ENCODE measurements around the gene NT5C3A. TPM values are rescaled to one million over a fixed set of nuclear protein-coding genes. Genes with fewer than 3 reads are reported as not detected.

NT5C3A gene
- total and polyA plus RNA-seq, 2 experiments from 2014 or later, result 22.5 to 40.4 TPM

GRCh38 chr7:33079763-33080690 is 17.5 kb upstream of the NT5C3A start:
- Histone ChIP-seq H3K27me3 (replicated peaks; ENCODE audit: insufficient read depth) (peaks cover 9% of the 10 kb centered on the region; the same call in 1 of the 2 replicates), H4K20me1 (ENCODE audit: insufficient read depth) (no peaks in the 10 kb centered on the region), H3K27ac (no peak overlapping the region), H3K9ac (no peak overlapping the region), H3K4me1 (ENCODE audit: insufficient read depth) (no peaks in the 10 kb centered on the region), H3F3A (ENCODE audit: insufficient read depth) (no peaks in the 10 kb centered on the region), H3K9me3 (ENCODE audit: low read depth) (no peaks in the 10 kb centered on the region), H3K9me2 (ENCODE audit: insufficient read depth) (no peaks in the 10 kb centered on the region), H3K4me2 (ENCODE audit: unreplicated experiment) (no peak overlapping the region), H3K4me3 (no peak overlapping the region), H2AFZ (no peak overlapping the region), H3K36me3 (ENCODE audit: low read depth) (no peaks in the 10 kb centered on the region), H3K79me2 (ENCODE audit: insufficient read depth) (no peaks in the 10 kb centered on the region)
- WGBS, 2 experiments (ENCODE audit: low coverage in 1 of 2, low lambda C conversion rate in 2 of 2, missing lambda C conversion rate in 2 of 2), result 69 to 70% methylated on average over 9 of the region's 9 CpGs
- in situ Hi-C loops (cut with MboI), result no loop called here
- no peak for DNase-seq
- no peak for TF ChIP-seq EZH2 (IDR thresholded peaks at IDR 0.05; ENCODE audit: insufficient read depth, poor library complexity, severe bottlenecking)
- TF ChIP-seq EZH2phosphoT487 (IDR thresholded peaks at IDR 0.05; ENCODE audit: insufficient read depth, low read depth), result no peak

DNA sequence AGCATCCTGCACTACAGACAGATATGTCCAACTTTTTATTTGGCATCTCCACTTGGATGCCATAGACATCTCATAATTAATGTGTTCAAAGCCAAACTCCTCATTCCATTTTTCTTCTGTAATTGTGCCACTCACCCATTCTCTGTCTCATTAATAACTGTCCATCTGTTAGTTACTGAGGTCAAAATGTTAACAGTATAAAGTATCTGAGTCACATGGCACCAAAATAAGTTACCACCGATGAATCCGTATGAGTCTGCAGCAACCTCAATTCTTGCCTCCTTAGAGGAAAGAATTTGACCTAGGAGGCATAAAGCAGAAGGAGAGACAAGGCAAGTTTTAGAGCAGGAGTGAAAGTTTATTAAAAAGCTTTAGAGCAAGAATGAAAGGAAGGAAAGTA is 16.5 kb upstream of the NT5C3A start:
- H3K27ac ChIP-seq, result no peak overlapping the region
- H3K4me2 ChIP-seq (ENCODE audit: unreplicated experiment), result no peak overlapping the region
- H3K79me2 ChIP-seq (ENCODE audit: insufficient read depth), result no peaks in the 10 kb centered on the region
- no peaks in the 10 kb centered on the region for H3K4me1 ChIP-seq (ENCODE audit: insufficient read depth)
- H3K36me3 ChIP-seq (ENCODE audit: low read depth), result no peaks in the 10 kb centered on the region
- in situ Hi-C loops (cut with MboI), result no loop called here
- H3K9me3 ChIP-seq (ENCODE audit: low read depth), result no peaks in the 10 kb centered on the region
- H4K20me1 ChIP-seq (ENCODE audit: insufficient read depth), result no peaks in the 10 kb centered on the region
- no peak for DNase-seq
- no peaks in the 10 kb centered on the region for H3F3A ChIP-seq (ENCODE audit: insufficient read depth)
- no peak overlapping the region for H3K4me3 ChIP-seq
- TF ChIP-seq EZH2 (IDR thresholded peaks at IDR 0.05; ENCODE audit: insufficient read depth, poor library complexity, severe bottlenecking) (no peak), EZH2phosphoT487 (IDR thresholded peaks at IDR 0.05; ENCODE audit: insufficient read depth, low read depth) (no peak)
- H3K9ac ChIP-seq, result no peak overlapping the region
- peaks cover 9% of the 10 kb centered on the region; the same call in 1 of the 2 replicates for H3K27me3 ChIP-seq (replicated peaks; ENCODE audit: insufficient read depth)
- H3K9me2 ChIP-seq (ENCODE audit: insufficient read depth), result no peaks in the 10 kb centered on the region
- WGBS, 2 experiments (ENCODE audit: low coverage in 1 of 2, low lambda C conversion rate in 2 of 2, missing lambda C conversion rate in 2 of 2), result 87 to 92% methylated on average over 2 of the region's 2 CpGs
- H2AFZ ChIP-seq, result no peak overlapping the region

- TF ChIP-seq EZH2 (IDR thresholded peaks at IDR 0.05; ENCODE audit: insufficient read depth, poor library complexity, severe bottlenecking) (no peak), EZH2phosphoT487 (IDR thresholded peaks at IDR 0.05; ENCODE audit: insufficient read depth, low read depth) (no peak)
Observed at GRCh38 chr7:33076737-33077136, 14.2 kb upstream of the NT5C3A start.

GRCh38 chr7:33075818-33076518 is 13.4 kb upstream of the NT5C3A start:
- H3K9ac ChIP-seq, result no peak overlapping the region
- WGBS, 2 experiments (ENCODE audit: low coverage in 1 of 2, low lambda C conversion rate in 2 of 2, missing lambda C conversion rate in 2 of 2), result 38 to 47% methylated on average over 3 of the region's 3 CpGs
- H3K27ac ChIP-seq, result no peak overlapping the region
- no peak overlapping the region for H3K4me2 ChIP-seq (ENCODE audit: unreplicated experiment)
- no peaks in the 10 kb centered on the region for H4K20me1 ChIP-seq (ENCODE audit: insufficient read depth)
- DNase-seq, result no peak
- no peaks in the 10 kb centered on the region for H3K9me2 ChIP-seq (ENCODE audit: insufficient read depth)
- H3K9me3 ChIP-seq (ENCODE audit: low read depth), result no peaks in the 10 kb centered on the region
- no peak overlapping the region for H3K4me3 ChIP-seq
- H3F3A ChIP-seq (ENCODE audit: insufficient read depth), result no peaks in the 10 kb centered on the region
- in situ Hi-C loops (cut with MboI), result no loop called here
- H3K4me1 ChIP-seq (ENCODE audit: insufficient read depth), result peaks cover 11% of the 10 kb centered on the region
- H3K27me3 ChIP-seq (replicated peaks; ENCODE audit: insufficient read depth), result peaks cover 9% of the 10 kb centered on the region; the same call in 1 of the 2 replicates
- TF ChIP-seq EZH2 (IDR thresholded peaks at IDR 0.05; ENCODE audit: insufficient read depth, poor library complexity, severe bottlenecking) (no peak), EZH2phosphoT487 (IDR thresholded peaks at IDR 0.05; ENCODE audit: insufficient read depth, low read depth) (no peak)
- no peaks in the 10 kb centered on the region for H3K36me3 ChIP-seq (ENCODE audit: low read depth)
- H3K79me2 ChIP-seq (ENCODE audit: insufficient read depth), result no peaks in the 10 kb centered on the region
- no peak overlapping the region for H2AFZ ChIP-seq

More at GRCh38 chr7:33076737-33077136, 14.2 kb upstream of the NT5C3A start:
- Histone ChIP-seq H3K27me3 (replicated peaks; ENCODE audit: insufficient read depth) (peaks cover 9% of the 10 kb centered on the region; the same call in 1 of the 2 replicates), H3K9me2 (ENCODE audit: insufficient read depth) (no peaks in the 10 kb centered on the region), H3K4me2 (ENCODE audit: unreplicated experiment) (no peak overlapping the region), H4K20me1 (ENCODE audit: insufficient read depth) (no peaks in the 10 kb centered on the region), H3K4me3 (no peak overlapping the region), H3K27ac (no peak overlapping the region), H3K4me1 (ENCODE audit: insufficient read depth) (peaks cover 11% of the 10 kb centered on the region), H3K36me3 (ENCODE audit: low read depth) (no peaks in the 10 kb centered on the region), H2AFZ (no peak overlapping the region), H3K79me2 (ENCODE audit: insufficient read depth) (no peaks in the 10 kb centered on the region), H3K9me3 (ENCODE audit: low read depth) (no peaks in the 10 kb centered on the region), H3K9ac (no peak overlapping the region), H3F3A (ENCODE audit: insufficient read depth) (no peaks in the 10 kb centered on the region)
- WGBS, 2 experiments (ENCODE audit: low coverage in 1 of 2, low lambda C conversion rate in 2 of 2, missing lambda C conversion rate in 2 of 2), result 79 to 84% methylated on average over 3 of the region's 3 CpGs
- no peak for DNase-seq
- in situ Hi-C loops (cut with MboI), result no loop called here
